IMR-90 (cell line): ENCODE results near the gene FAM83F. TPM values are rescaled to one million over a fixed set of nuclear protein-coding genes. Genes with fewer than 3 reads are reported as not detected.

Source experiments
- ATAC-seq: fragments of 200-7000 bp; cut with Tn5 transposase; 2 replicates; pipeline ENCODE4 v1.9.1; 2020; ENCODE audit warnings: low read depth, mild to moderate bottlenecking, moderate library complexity
- BruUV-seq: library from RNA; stranded (reverse); fragments of 400-500 nt; replicated peaks from 2 replicates; lab custom pipeline; 2021; lab: Mats Ljungman, UMichigan
- CTCF ChIA-PET: fragments of 300-600 bp; formaldehyde crosslinking; extraction: SDS; loops from one replicate; lab custom pipeline; 2021; ENCODE audit warnings: antibody characterized with exemption; lab: Yijun Ruan, JAX
- POLR2A ChIA-PET: fragments of 300-600 bp; sonication (Branson Sonifier 250); formaldehyde crosslinking; loops from one replicate; lab custom pipeline; 2022; ENCODE audit warnings: antibody characterized with exemption; ENCODE audit not compliant: unreplicated experiment; lab: Charles Lee
- DNase-seq: peaks from one replicate; pipeline ENCODE4 v3.0.0; 2013
- H2AFZ ChIP-seq: replicated peaks from 2 replicates; pipeline ENCODE3; 2013; ENCODE audit warnings: low read length, mild to moderate bottlenecking; ENCODE audit not compliant: poor library complexity
- H2AK5ac ChIP-seq: 2 replicates; pipeline ENCODE4 v1.6.1; 2013; ENCODE audit warnings: low read depth, low read length, inconsistent platforms
- H2AK9ac ChIP-seq: replicated peaks from 2 replicates; pipeline ENCODE3; 2013; ENCODE audit warnings: mild to moderate bottlenecking, low read depth, low read length, moderate library complexity; ENCODE audit not compliant: poor library complexity
- H2BK120ac ChIP-seq: 2 replicates; pipeline ENCODE4 v1.6.1; 2013; ENCODE audit warnings: low read depth, low read length, inconsistent platforms
- H2BK15ac ChIP-seq: 3 replicates; pipeline ENCODE4 v1.6.1; 2013; ENCODE audit warnings: low read depth, low read length, inconsistent platforms
- H2BK20ac ChIP-seq: 2 replicates; pipeline ENCODE4 v1.6.1; 2013; ENCODE audit warnings: low read depth, mild to moderate bottlenecking, inconsistent platforms, low read length, moderate library complexity
- H2BK5ac ChIP-seq: 2 replicates; pipeline ENCODE4 v1.6.1; 2013; ENCODE audit warnings: mild to moderate bottlenecking, low read depth, low read length, inconsistent platforms; ENCODE audit not compliant: poor library complexity, severe bottlenecking
- H3K14ac ChIP-seq: replicated peaks from 2 replicates; pipeline ENCODE4 v1.6.1; 2013; ENCODE audit warnings: low read depth, low read length, inconsistent platforms
- H3K18ac ChIP-seq: 2 replicates; pipeline ENCODE4 v1.6.1; 2013; ENCODE audit warnings: low read depth, low read length, control low read depth
- H3K23ac ChIP-seq: 2 replicates; pipeline ENCODE4 v1.6.1; 2013; ENCODE audit warnings: low read depth, low read length, inconsistent platforms
- H3K27ac ChIP-seq: 2 replicates; pipeline ENCODE4 v1.5.1; 2013; ENCODE audit warnings: mild to moderate bottlenecking, control low read depth, low read length; ENCODE audit not compliant: insufficient read depth
- H3K27me3 ChIP-seq: 2 replicates; pipeline ENCODE4 v1.6.1; 2013; ENCODE audit warnings: low read length; ENCODE audit not compliant: control insufficient read depth, insufficient read depth
- H3K36me3 ChIP-seq: 2 replicates; pipeline ENCODE4 v1.6.1; 2013; ENCODE audit warnings: low read length, mixed read lengths; ENCODE audit not compliant: control insufficient read depth, insufficient read depth
- H3K4ac ChIP-seq: 2 replicates; pipeline ENCODE4 v1.6.1; 2013; ENCODE audit warnings: low read depth, low read length, inconsistent platforms
- H3K4me1 ChIP-seq: 2 replicates; pipeline ENCODE4 v1.6.1; 2013; ENCODE audit warnings: low read length, mixed read lengths; ENCODE audit not compliant: control insufficient read depth, insufficient read depth
- H3K4me2 ChIP-seq: 2 replicates; pipeline ENCODE4 v1.6.1; 2013; ENCODE audit warnings: low read depth, mild to moderate bottlenecking, control low read depth, low read length, moderate library complexity
- H3K4me3 ChIP-seq: 2 replicates; pipeline ENCODE4 v1.5.1; 2013; ENCODE audit warnings: low read depth, mild to moderate bottlenecking, control low read depth, low read length, moderate library complexity; ENCODE audit not compliant: insufficient read depth
- H3K56ac ChIP-seq: 2 replicates; pipeline ENCODE4 v1.6.1; 2013; ENCODE audit warnings: low read length, inconsistent platforms; ENCODE audit not compliant: insufficient read depth; ENCODE audit errors: extremely low read depth
- H3K79me1 ChIP-seq, 2 experiments: 2 replicates each; pipeline ENCODE4 v1.6.1; 2013; ENCODE audit warnings: low read length in 2 of 2, inconsistent platforms in 1 of 2, low read depth in 1 of 2
- H3K9ac ChIP-seq: 2 replicates; pipeline ENCODE4 v1.6.1; 2013; ENCODE audit warnings: low read depth, low read length, control low read depth
- H3K9me1 ChIP-seq: 2 replicates; pipeline ENCODE4 v1.6.1; 2013; ENCODE audit warnings: low read length, inconsistent platforms; ENCODE audit not compliant: insufficient read depth
- H3K9me3 ChIP-seq: 2 replicates; pipeline ENCODE4 v1.6.1; 2013; ENCODE audit warnings: low read length; ENCODE audit not compliant: control insufficient read depth, insufficient read depth
- H4K20me1 ChIP-seq: 2 replicates; pipeline ENCODE4 v1.6.1; 2013; ENCODE audit warnings: low read length, inconsistent platforms; ENCODE audit not compliant: insufficient read depth
- H4K5ac ChIP-seq: 2 replicates; pipeline ENCODE4 v1.6.1; 2013; ENCODE audit warnings: mild to moderate bottlenecking, low read depth, low read length, control low read depth
- H4K8ac ChIP-seq, 2 experiments: 2 replicates each; pipeline ENCODE4 v1.6.1; 2013; ENCODE audit warnings: low read depth in 2 of 2, low read length in 2 of 2, control low read depth in 1 of 2, inconsistent platforms in 1 of 2
- H4K91ac ChIP-seq: 2 replicates; pipeline ENCODE4 v1.6.1; 2013; ENCODE audit warnings: low read depth, low read length, inconsistent platforms; ENCODE audit not compliant: insufficient read depth
- CHD1 ChIP-seq: IDR thresholded peaks from 2 replicates; pipeline ENCODE4 v1.6.1; 2012; ENCODE audit warnings: low read depth, low read length, improper control_type of control experiment
- FOS ChIP-seq: fragments of 150-350 bp; IDR thresholded peaks from 2 replicates; pipeline ENCODE4 v1.6.1; 2016; ENCODE audit warnings: low read depth, low read length
- POLR2A ChIP-seq: IDR thresholded peaks from 2 replicates; pipeline ENCODE4 v1.6.1; 2012; ENCODE audit warnings: mild to moderate bottlenecking, low read depth, low read length
- RAD21 ChIP-seq: IDR thresholded peaks from 2 replicates; pipeline ENCODE4 v1.6.1; 2012; ENCODE audit warnings: low read length, improper control_type of control experiment
- SMC3 ChIP-seq: fragments of 150-350 bp; IDR thresholded peaks from 2 replicates; pipeline ENCODE4 v1.6.1; 2016; ENCODE audit warnings: low read depth, mild to moderate bottlenecking, antibody characterized with exemption, low read length, moderate library complexity
- WGBS, 2 experiments: methylation state at CpG; one replicate each; pipeline versions ENCODE4 v1.1.5 to v1.1.7; 2013; ENCODE audit warnings: missing lambda C conversion rate in 2 of 2; ENCODE audit not compliant: insufficient read length in 1 of 2; ENCODE audit errors: extremely low coverage in 2 of 2; 5-methylcytosine and 5-hydroxymethylcytosine counted together
- dilution Hi-C: fragments of 300-500 bp; cut with HindIII; formaldehyde crosslinking; loops from one replicate; pipeline ENCODE4 v1.14.3; 2018; ENCODE audit warnings: low sequenced_read_pairs; ENCODE audit not compliant: unreplicated experiment
- in situ Hi-C: fragments of 300-500 bp; cut with MboI; formaldehyde crosslinking; loops from 3 replicates; pipeline ENCODE4 v1.14.3; 2019; ENCODE audit warnings: low sequenced_read_pairs, inconsistent platforms, mixed read lengths
- intact Hi-C: fragments of 100-400 bp; cut with micrococcal nuclease; formaldehyde crosslinking; loops from 2 replicates; pipeline ENCODE4 v1.10.0; 2022
- polyA plus RNA-seq, 3 experiments: library from polyadenylated mRNA; depleted of rRNA; stranded (reverse); fragments of >200 nt; gene quantifications; 2 replicates each; pipeline ENCODE4 v1.2.3, GENCODE V29; 2012; ENCODE audit warnings: low replicate concordance in 1 of 3
- total RNA-seq: library from RNA; depleted of rRNA; stranded (reverse); fragments of >200 nt; gene quantifications from 2 replicates; pipeline ENCODE4 v1.2.3, GENCODE V29; 2012
- TF ChIP-seq, protein P1 (sequence below): conservative IDR thresholded peaks from 2 replicates; pipeline ENCODE4 v1.5.1; 2012; ENCODE audit warnings: mild to moderate bottlenecking, low read depth, low read length, improper control_type of control experiment

FAM83F gene
- total and polyA plus RNA-seq, 2 of the 4 experiments (the other 2 are of a cell fraction) = not detected

DNA sequence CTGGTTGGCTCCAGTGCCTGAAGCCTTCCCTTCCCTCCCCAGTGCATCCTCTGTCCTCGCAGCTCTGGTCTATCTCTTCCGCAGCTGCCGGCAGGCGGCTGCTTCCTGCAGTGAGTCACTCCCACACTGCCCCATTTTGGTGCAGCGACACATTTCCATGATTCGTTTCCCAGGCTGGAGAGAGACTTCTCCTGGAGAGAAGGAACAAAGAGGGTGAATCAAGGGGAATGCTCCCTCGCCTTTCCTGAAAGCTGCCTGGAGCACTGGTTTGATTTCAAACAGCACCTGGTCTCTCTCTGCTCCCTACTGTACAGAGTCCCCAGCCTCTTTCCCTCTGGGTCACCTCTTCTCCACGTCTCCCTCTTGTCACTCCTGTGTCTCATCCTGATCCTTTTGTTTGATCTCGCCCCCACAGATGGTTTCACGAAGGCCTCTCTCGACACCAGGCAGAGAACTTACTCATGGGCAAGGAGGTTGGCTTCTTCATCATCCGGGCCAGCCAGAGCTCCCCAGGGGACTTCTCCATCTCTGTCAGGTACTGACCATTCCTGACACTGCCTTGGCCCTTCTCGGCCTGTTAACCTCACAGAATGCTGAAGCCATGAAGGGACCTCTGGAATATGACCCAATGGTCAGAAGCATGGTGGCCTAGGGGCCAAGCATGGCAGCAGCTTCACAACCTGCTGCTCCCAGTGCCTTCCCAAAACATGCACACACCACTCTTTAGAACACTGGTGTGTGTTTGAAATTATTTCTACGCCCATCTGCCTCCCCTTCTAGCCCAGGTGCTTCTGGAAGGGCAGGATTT lies 34.9 kb upstream of the FAM83F start, which contains the start of gene TMA7B:
TMA7B (plus strand) TSS at position 758 of the 808 bp plus-strand sequence. CDS start 3,978 bp downstream, outside the sequence.
- no peak within 1 kb of the TSS for H3K9ac ChIP-seq
- peak within 1 kb of the TSS; percentile 91 for H2BK120ac ChIP-seq
- 56% methylated on average over 2 of the region's 14 CpGs; no CpG with 5 or more reads in 1 of the 2 experiments for WGBS, 2 experiments
- CTCF ChIA-PET = interaction anchor here (0.5 kb wide), 1 partner anchor 31 kb away, joined by 4 read pairs; no protein-coding TSS in a partner anchor
- dilution Hi-C loops = no loop called here
- in situ Hi-C loops = no loop called here
- H2BK15ac ChIP-seq = peak within 1 kb of the TSS; percentile 88; the same call in 2 of the 3 replicates
- DNase-seq (peak; percentile 75), ATAC-seq (peak; percentile 83)
- H3K18ac ChIP-seq = peak within 1 kb of the TSS; percentile 8; the same call in 1 of the 2 replicates
- peak within 1 kb of the TSS; percentile 38 for H3K4me2 ChIP-seq
- H2AK9ac ChIP-seq = peak within 1 kb of the TSS; percentile 39
- H3K27ac ChIP-seq = peak within 1 kb of the TSS; percentile 51
- TF ChIP-seq POLR2A (no peak), FOS (peak; percentile 55; the same call in 1 of the 2 replicates), CHD1 (no peak), RAD21 (peak; percentile 38), SMC3 (peak; percentile 31)
- TF ChIP-seq, protein P1, sequence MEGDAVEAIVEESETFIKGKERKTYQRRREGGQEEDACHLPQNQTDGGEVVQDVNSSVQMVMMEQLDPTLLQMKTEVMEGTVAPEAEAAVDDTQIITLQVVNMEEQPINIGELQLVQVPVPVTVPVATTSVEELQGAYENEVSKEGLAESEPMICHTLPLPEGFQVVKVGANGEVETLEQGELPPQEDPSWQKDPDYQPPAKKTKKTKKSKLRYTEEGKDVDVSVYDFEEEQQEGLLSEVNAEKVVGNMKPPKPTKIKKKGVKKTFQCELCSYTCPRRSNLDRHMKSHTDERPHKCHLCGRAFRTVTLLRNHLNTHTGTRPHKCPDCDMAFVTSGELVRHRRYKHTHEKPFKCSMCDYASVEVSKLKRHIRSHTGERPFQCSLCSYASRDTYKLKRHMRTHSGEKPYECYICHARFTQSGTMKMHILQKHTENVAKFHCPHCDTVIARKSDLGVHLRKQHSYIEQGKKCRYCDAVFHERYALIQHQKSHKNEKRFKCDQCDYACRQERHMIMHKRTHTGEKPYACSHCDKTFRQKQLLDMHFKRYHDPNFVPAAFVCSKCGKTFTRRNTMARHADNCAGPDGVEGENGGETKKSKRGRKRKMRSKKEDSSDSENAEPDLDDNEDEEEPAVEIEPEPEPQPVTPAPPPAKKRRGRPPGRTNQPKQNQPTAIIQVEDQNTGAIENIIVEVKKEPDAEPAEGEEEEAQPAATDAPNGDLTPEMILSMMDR = peak; percentile 42
- H3K56ac ChIP-seq = peak within 1 kb of the TSS; percentile 65
- H3K14ac ChIP-seq = peak within 1 kb of the TSS; percentile 76
- H3K9me1 ChIP-seq = 0 out of 2 replicates have a peak, but pooled peaks cover 2% of the 10 kb centered on the region
- H3K27me3 ChIP-seq = no peaks in the 10 kb centered on the region
- H3K36me3 ChIP-seq = no peaks in the 10 kb centered on the region
- H2BK5ac ChIP-seq = peak within 1 kb of the TSS; percentile 97
- H4K5ac ChIP-seq = peak within 1 kb of the TSS; percentile 31; the same call in 1 of the 2 replicates
- peak within 1 kb of the TSS; percentile 55; the same call in 1 of the 2 replicates for H3K23ac ChIP-seq
- H3K79me1 ChIP-seq = no peaks in the 10 kb centered on the region
- H3K9me3 ChIP-seq = no peaks in the 10 kb centered on the region
- H4K8ac ChIP-seq = peak within 1 kb of the TSS; percentile 17 to 83
- peak within 1 kb of the TSS; percentile 86 for H4K91ac ChIP-seq
- POLR2A ChIA-PET = no interaction called here
- no peak within 1 kb of the TSS for H3K4me3 ChIP-seq
- H3K4ac ChIP-seq = peak within 1 kb of the TSS; percentile 70
- peak within 1 kb of the TSS; percentile 88 for H2AK5ac ChIP-seq
- peak within 1 kb of the TSS; percentile 82 for H2AFZ ChIP-seq
- peaks cover 8% of the 10 kb centered on the region for H3K4me1 ChIP-seq
- intact Hi-C loops = no loop called here
- H2BK20ac ChIP-seq = peak within 1 kb of the TSS; percentile 91
- H4K20me1 ChIP-seq = no peaks in the 10 kb centered on the region; the same call in 1 of the 2 replicates
- no TSS peak for BruUV-seq
